ENCODE data around the gene CDK4.
"Not testable (repeated sequence)": the region's sequence is repeated elsewhere in the genome, so short reads cannot be mapped to it uniquely, and the experiment has no call there.

The CDK4 gene

GRCh38 chr12:57715036-57715748 is 36.9 kb downstream of the CDK4 start:
- in situ Hi-C loops (cut with MboI; ENCODE audit: low sequenced_read_pairs) = not testable (repeated sequence)

- in situ Hi-C loops (cut with MboI; ENCODE audit: low sequenced_read_pairs) = no loop called here
These were observed 38.9 kb downstream of the CDK4 start for GRCh38 chr12:57713209-57713608.

- in situ Hi-C loops (cut with MboI; ENCODE audit: low sequenced_read_pairs) = no loop called here
These were observed 39.4 kb downstream of the CDK4 start for GRCh38 chr12:57712701-57713100.

- in situ Hi-C loops (cut with MboI; ENCODE audit: low sequenced_read_pairs) = no loop called here
These were observed 43.8 kb downstream of the CDK4 start for GRCh38 chr12:57708296-57708695.

GRCh38 chr12:57707250-57707649 is 44.9 kb downstream of the CDK4 start:
- in situ Hi-C loops (cut with MboI; ENCODE audit: low sequenced_read_pairs) = no loop called here

- in situ Hi-C loops (cut with MboI; ENCODE audit: low sequenced_read_pairs) = no loop called here
These were observed 51.8 kb downstream of the CDK4 start for GRCh38 chr12:57700317-57700716.

GRCh38 chr12:57698414-57698813 is 53.7 kb downstream of the CDK4 start:
- in situ Hi-C loops (cut with MboI; ENCODE audit: low sequenced_read_pairs) = no loop called here

Data from HL-60/S4 (cell line).